Activated CD8-positive, alpha-beta memory T cell treated with anti-CD3 and anti-CD28 coated beads, Interleukin-2, amount 50 U/mL, for 4 hours (primary cell): Measurements from ENCODE around the gene ENPP7.

Experiments
- DNase-seq: peaks from one replicate; pipeline ENCODE4 v3.0.0-alpha.2; 2020

ENPP7 gene

GRCh38 chr17:79704691-79705090, 26.1 kb upstream of the ENPP7 start:
- no peak for DNase-seq

DNA sequence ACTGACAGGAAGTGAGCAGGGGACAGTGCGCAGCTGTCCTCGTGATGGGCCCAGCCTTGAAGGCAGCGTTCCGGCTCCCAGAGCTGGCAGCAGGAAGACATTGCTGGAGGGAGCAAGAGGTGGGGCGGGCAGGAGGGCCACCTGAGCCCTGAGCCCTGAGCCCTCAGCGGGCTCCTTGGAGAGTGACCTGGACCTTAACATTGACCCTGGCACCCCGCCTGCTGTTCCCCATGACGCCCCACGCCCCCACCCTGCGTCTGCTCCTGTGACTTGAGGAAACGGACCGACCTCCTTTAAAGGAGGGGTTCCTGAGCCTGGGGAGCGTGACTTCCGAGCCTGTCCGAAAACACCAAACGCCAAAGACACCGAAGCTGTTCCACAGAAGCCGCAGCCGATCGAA, 25.1 kb upstream of the ENPP7 start:
- no peak for DNase-seq

DNA sequence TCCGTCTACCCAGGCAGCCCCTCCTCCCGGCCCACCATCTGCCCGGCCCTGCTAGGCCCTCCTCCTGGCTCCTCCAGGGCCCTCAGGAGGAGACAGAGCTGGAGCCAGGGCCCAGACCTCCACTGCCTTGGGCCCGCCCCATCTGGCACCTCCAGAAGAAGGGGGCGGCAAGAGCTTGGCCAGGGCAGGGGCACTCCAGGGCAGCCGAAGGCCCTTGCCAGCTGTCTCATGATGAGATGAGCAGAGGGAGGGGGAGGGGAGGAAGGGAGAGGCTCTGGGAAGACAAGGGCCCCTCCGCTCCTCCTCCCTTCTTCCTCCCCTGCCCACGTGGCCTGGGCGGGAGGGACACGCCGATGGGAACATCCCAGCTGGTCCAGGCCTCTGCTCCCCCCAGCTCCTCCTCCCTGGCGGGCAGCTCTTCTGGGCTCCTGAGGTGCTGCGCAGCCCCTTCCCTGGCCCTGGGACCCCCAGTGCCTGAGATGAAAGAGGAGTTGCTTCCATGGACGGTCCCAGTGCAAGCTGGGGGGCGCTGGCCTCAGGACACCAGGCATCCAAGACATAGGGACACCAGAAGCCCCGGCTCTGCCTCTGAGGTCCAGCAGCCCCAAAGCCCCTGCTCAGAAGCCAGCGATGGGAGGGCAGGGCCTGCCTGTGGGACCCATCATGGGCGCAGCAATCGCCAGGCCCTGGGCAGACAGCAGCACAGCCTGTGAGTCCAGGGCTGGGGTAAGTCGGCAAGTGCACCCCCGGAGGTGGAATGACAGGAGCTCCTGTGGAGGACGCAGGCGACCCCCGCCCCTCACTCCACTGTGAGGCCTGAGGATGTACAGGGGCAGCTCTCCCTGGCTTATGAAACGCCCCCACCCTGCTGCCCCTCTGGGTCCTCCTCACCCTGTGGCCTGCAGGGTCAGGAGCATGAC, 23.6 kb upstream of the ENPP7 start:
- DNase-seq, result no peak

GRCh38 chr17:79707931-79708891, 22.5 kb upstream of the ENPP7 start:
- peak; percentile 60 for DNase-seq

DNA sequence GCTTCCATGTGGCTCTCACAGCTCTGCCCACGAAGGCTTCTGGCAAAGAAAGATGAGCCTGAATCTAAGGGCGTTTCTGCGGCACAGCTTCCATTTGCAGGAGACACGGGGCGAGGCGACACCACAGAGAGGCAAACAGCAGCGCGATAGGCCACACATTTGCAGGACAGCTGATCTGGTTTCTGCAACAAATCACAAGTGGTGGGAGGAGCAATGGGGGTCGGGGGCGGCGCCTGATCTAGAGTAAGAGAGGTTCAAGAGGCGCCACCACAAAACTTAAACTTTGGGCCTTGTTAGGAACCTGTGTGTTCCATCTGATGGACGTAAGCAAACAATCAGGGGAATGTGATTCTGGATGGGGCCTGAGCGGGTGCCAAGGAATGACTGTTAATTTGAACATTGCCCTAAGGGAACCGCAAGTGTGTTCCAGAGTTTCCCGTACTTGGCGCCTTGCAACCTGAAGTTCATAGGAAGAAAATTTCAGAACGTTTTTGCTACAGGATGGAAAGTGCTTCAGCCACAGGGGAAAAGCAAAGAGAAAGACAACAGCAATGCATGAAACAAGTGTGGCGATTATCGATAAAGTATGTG, 18.9 kb upstream of the ENPP7 start:
- DNase-seq, result no peak

DNA sequence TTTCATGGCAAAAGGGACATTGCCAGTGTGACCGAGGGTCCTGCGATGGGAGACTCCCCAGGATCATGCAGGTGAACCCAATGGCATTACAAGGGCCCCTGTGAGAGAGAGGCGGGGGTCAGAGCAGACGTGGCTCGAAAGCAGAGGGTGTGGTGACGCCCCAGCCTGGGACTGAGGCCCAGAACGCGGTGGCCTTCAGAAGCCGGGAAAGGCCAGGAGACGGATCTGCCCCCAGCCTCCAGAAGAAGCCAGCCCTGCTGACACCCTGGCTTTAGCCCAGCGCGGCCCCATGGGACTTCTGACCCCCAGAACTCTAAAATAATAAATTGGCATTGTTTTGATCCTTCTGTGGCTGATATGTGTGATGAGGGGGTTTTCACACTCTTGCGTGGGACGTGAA, 17.4 kb upstream of the ENPP7 start:
- DNase-seq, result no peak

GRCh38 chr17:79714176-79715097, 16.3 kb upstream of the ENPP7 start:
- DNase-seq, result no peak

- no peak for DNase-seq
These were observed 15.4 kb upstream of the ENPP7 start for GRCh38 chr17:79715098-79715942.

GRCh38 chr17:79715943-79716797, 14.6 kb upstream of the ENPP7 start:
- no peak for DNase-seq

GRCh38 chr17:79720705-79721292, 9.9 kb upstream of the ENPP7 start:
- DNase-seq, result no peak

DNA sequence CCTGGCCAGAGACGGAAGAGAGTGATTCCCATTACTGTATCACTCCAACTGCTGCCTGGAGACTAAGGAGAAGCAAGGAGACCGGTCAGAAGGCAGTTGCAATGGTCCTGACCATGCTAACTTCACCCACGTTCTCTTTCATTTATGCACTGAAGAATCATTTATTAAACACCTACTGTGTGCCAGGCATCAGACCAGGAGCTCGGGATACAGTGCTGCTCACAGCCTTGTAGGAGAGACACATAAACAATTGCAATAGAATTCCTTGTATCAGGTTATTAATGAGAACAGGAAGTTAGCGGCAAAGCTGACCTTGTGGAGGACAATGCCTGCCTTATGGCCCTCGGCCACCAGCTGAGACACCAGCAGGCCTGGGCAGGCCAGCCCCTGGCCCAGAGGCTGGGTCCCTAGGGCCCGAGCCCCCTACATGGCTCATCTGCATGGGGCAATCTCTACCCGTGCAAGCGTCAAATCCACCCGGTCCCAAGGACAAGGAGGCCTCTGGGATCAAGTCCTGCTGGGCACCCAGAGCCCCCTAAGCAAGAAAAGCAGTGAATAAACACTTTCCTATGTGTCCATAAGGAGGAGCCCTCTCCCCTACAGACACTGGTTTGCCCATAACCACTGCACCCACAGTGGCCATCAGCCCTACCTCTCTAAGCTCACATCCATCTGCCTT, 8.6 kb upstream of the ENPP7 start:
- no peak for DNase-seq

GRCh38 chr17:79722787-79723186, 8.0 kb upstream of the ENPP7 start:
- DNase-seq, result no peak

DNA sequence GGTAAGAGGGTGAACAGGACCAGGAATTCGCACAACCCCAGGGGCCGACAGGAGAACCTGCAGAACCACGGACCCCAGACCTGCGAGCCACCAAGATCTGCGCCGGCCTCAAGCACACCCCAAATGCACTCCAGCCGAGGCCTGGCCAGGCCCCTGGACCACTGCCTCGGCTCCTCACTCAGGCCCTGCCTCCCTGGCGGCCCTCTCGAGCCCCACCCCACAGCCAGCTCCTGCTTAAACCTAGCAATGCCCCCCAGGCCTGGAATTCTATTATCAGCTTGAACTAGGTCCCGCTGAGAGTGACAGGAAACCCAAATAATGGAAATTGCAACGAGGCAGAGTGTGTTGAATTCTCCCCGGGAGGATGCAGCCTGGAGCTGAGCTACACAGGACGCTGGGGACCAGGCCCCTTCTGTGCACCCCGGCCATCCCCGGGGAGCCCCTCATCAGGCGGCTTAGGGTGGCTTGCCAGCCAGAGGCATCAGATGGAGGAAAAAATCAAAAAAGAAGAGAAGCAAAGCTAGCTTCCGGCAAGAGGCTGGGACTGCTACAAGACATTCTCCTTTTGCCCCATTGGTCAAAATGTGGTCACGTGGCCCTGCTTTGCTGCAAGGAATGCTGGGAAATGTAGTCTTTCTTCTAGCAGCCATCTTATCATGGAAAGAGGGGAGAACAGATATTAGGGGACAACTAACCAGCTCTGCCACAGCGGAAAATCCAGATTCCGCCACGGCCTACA, 2.4 kb upstream of the ENPP7 start:
- peak; percentile 73 for DNase-seq

- DNase-seq, result no peak
These were observed 1.8 kb upstream of the ENPP7 start for GRCh38 chr17:79728908-79729471.

DNA sequence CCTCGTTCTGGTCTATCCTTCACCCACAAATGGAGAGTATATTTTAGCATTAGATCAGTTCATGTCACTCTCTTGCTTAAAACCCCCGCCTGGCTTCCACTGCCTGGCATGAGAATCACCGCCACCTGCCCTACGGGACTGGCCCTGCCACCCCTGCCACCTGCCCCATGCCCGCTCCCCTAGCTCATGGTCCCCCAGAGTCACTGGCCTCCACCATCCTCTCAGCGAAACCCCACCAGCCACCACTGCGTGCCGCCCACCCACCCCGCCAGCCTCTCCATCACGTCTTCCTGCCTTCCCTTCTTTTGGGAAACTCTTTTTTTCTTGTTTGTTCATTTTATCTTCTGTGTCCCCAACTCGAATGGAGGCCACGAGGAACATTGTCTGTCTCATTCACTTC, 982 bp upstream of the ENPP7 start:
- no peak for DNase-seq

GRCh38 chr17:79730437-79730768, 340 bp upstream of the ENPP7 start:
- no peak for DNase-seq

- DNase-seq, result no peak
These were observed 1.5 kb downstream of the ENPP7 start for GRCh38 chr17:79732254-79732653.
